ENCODE measurements around the gene SIRT7. TPM values are rescaled to one million over a fixed set of nuclear protein-coding genes. Genes with fewer than 3 reads are reported as not detected.

The SIRT7 gene
- polyA plus RNA-seq, 1 of the 3 experiments (the other 2 are of a cell fraction): 32.6 TPM

GRCh38 chr17:81934098-81934757, 16.3 kb upstream of the SIRT7 start (continued):
- no peak for TF ChIP-seq SIN3A (IDR thresholded peaks at IDR 0.05; ENCODE audit: borderline replicate concordance, low read depth, low read length)
- TF ChIP-seq RCOR1 (IDR thresholded peaks at IDR 0.05; ENCODE audit: low read length): no peak

GRCh38 chr17:81933178-81933699, 15.3 kb upstream of the SIRT7 start:
- Histone ChIP-seq H3K27ac (ENCODE audit: low read depth in 2 of 2, low read length in 1 of 2) (no peak overlapping the region), H3K9ac (no peak overlapping the region), H4K20me1 (ENCODE audit: insufficient read depth) (peaks cover 7% of the 10 kb centered on the region; the same call in 1 of the 2 replicates), H3K36me3 (replicated peaks in 1 of 2; ENCODE audit: control insufficient read depth in 1 of 2, insufficient read depth in 2 of 2, low read length in 1 of 2) (peaks cover 0 to 20% of the 10 kb centered on the region in 2 experiments), H3K4me1 (ENCODE audit: control insufficient read depth in 1 of 2, insufficient read depth in 2 of 2, low read depth in 1 of 2, low read length in 1 of 2) (peaks cover 11 to 29% of the 10 kb centered on the region in 2 experiments; a peak in 2 of 4 replicates), H3K79me2 (ENCODE audit: insufficient read depth) (peaks cover 19% of the 10 kb centered on the region), H3K4me3 (ENCODE audit: low read depth in 2 of 2, low read length in 1 of 2) (no peak overlapping the region), H3K4me2 (no peak overlapping the region), H3K9me2 (no peaks in the 10 kb centered on the region), H2AFZ (ENCODE audit: low read depth) (no peak overlapping the region), H3K9me3 (no peaks in the 10 kb centered on the region), H3F3A (replicated peaks; ENCODE audit: insufficient read depth) (peaks cover 21% of the 10 kb centered on the region), H3K27me3 (ENCODE audit: insufficient read depth) (no peaks in the 10 kb centered on the region)
- DNase-seq: no peak
- CTCF ChIA-PET: interaction anchor here (1.0 to 11.7 kb wide), 4 partner anchors 27 to 87 kb away, joined by 3 to 107 read pairs (median 12); partner anchors contain the start of gene NOTUM
- 94% methylated on average over 14 of the region's 14 CpGs for WGBS (ENCODE audit: low lambda C conversion rate)
- TF ChIP-seq CHD2 (IDR thresholded peaks at IDR 0.05; ENCODE audit: low read length, partially characterized antibody) (peak; percentile 16), GABPA (IDR thresholded peaks at IDR 0.05; ENCODE audit: low read depth) (no peak), SMC3 (IDR thresholded peaks at IDR 0.05; ENCODE audit: low read depth, low read length) (no peak)
- POLR2A ChIA-PET: interaction anchor here (1.1 to 2.1 kb wide), 2 partner anchors 64 to 88 kb away, joined by 3 to 7 read pairs; no protein-coding TSS in a partner anchor

- no peaks in the 10 kb centered on the region for H3K27me3 ChIP-seq (ENCODE audit: insufficient read depth)
- H3K36me3 ChIP-seq (replicated peaks in 1 of 2; ENCODE audit: control insufficient read depth in 1 of 2, insufficient read depth in 2 of 2, low read length in 1 of 2): peaks cover 0 to 20% of the 10 kb centered on the region in 2 experiments
- DNase-seq: no peak
- 94% methylated on average over 9 of the region's 9 CpGs for WGBS (ENCODE audit: low lambda C conversion rate)
- ChIA-PET CTCF (interaction anchor here (0.6 to 11.7 kb wide), 4 partner anchors 21 to 88 kb away, joined by 3 to 107 read pairs (median 12); partner anchors contain the start of gene NOTUM), POLR2A (interaction anchor here (1.1 to 2.1 kb wide), 2 partner anchors 63 to 89 kb away, joined by 3 to 7 read pairs; no protein-coding TSS in a partner anchor)
- no peak overlapping the region for H3K4me2 ChIP-seq
- TF ChIP-seq TAF1 (IDR thresholded peaks at IDR 0.05; ENCODE audit: borderline replicate concordance, low read depth, low read length) (no peak), ELF1 (IDR thresholded peaks at IDR 0.05) (no peak), RXRA (IDR thresholded peaks at IDR 0.05; ENCODE audit: borderline replicate concordance, low read depth) (no peak), IRF3 (IDR thresholded peaks at IDR 0.05; ENCODE audit: low read depth, low read length) (no peak), RAD21 (IDR thresholded peaks at IDR 0.05; ENCODE audit: low read length) (no peak), TEAD4 (IDR thresholded peaks at IDR 0.05; ENCODE audit: borderline replicate concordance, insufficient read depth) (no peak), GABPA (IDR thresholded peaks at IDR 0.05; ENCODE audit: low read depth) (no peak), FOXM1 (IDR thresholded peaks at IDR 0.05; ENCODE audit: low read depth) (no peak), MEF2A (IDR thresholded peaks at IDR 0.05; ENCODE audit: borderline replicate concordance, low read depth) (no peak), GATA2 (CRISPR knock-in tag; IDR thresholded peaks at IDR 0.05) (no peak), CTCF (IDR thresholded peaks at IDR 0.05) (no peak)
- H3K4me3 ChIP-seq (ENCODE audit: low read depth in 2 of 2, low read length in 1 of 2): no peak overlapping the region
- peaks cover 11 to 29% of the 10 kb centered on the region in 2 experiments; a peak in 2 of 4 replicates for H3K4me1 ChIP-seq (ENCODE audit: control insufficient read depth in 1 of 2, insufficient read depth in 2 of 2, low read depth in 1 of 2, low read length in 1 of 2)
- H3K79me2 ChIP-seq (ENCODE audit: insufficient read depth): peaks cover 19% of the 10 kb centered on the region
- peaks cover 21% of the 10 kb centered on the region for H3F3A ChIP-seq (replicated peaks; ENCODE audit: insufficient read depth)
- no peak overlapping the region for H3K9ac ChIP-seq
- no peak overlapping the region for H3K27ac ChIP-seq (ENCODE audit: low read depth in 2 of 2, low read length in 1 of 2)
- H2AFZ ChIP-seq (ENCODE audit: low read depth): no peak overlapping the region
- no peaks in the 10 kb centered on the region for H3K9me2 ChIP-seq
- H4K20me1 ChIP-seq (ENCODE audit: insufficient read depth): peaks cover 7% of the 10 kb centered on the region; the same call in 1 of the 2 replicates
- no peaks in the 10 kb centered on the region for H3K9me3 ChIP-seq
Observed at GRCh38 chr17:81932333-81932983, 14.5 kb upstream of the SIRT7 start.
